Activated effector memory CD4-positive, alpha-beta T cell treated with anti-CD3 and anti-CD28 coated beads, Interleukin-2, amount 50 U/mL, for 16 hours (primary cell): ENCODE results near the gene GALNT9.

Source experiments
- DNase-seq: peaks from one replicate; pipeline ENCODE4 v3.0.0-alpha.2; 2020

Gene GALNT9

DNA sequence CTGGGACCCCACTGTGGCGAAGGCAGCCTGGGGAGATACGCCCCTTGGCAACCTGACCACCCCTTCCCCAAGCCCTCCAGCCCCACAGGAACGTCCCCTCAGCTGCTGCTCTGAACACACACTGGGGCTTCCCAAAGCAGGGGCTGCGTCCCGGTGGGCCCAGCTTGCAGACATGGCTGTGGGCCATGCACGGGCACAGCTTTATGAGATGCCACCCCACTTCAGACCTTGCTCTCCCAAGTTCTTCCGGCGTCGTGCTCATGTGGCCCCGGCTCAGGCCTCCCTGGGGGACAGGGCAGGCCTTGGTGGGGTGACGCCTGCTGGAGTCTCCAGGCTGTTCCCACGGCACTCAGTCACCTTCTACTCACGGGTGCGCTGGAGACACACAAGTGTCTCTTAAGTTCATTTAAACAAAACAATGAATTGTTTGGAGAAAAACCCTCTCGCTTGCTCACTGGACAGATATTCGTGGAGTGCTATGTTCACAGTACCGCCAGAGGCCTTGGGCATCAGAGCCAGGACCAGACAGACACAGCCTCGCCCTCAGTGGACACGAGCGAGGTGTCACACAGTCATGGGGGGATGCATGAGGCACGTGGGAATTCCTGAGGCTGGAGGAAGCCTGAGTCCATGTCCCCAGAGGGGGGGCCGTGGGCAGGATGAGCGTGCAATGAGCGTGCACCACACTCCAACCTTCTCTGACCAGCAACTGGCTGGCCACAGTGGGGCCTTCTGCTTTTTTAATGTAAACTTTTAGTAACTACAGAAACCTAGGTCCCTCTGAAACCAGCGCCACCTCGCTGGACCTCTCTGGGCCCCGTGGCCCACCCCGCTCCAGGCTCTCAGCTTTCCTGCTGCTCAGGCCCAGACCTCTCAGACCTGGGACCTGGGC, 4.3 kb downstream of the GALNT9 start:
- no peak for DNase-seq

DNA sequence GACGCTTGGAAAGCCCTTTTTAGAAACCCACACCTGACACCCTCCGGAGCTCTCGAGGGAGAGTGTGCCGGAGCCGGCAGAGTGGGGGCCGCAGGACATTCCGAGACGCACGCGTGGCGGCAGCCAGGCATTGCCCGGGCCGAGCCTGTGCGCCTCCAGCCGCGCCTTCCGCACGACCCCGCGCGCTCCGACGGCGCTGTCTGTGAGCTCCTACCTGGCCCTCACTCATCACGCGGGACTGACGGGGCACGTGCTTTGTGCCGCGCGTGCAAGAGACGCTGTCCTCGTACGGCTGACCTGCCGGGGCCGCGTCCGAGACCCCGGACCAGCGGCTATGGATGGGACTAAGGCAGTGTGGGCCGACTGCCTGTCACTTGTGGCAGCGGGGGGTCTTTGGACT, 5.2 kb downstream of the GALNT9 start:
- no peak for DNase-seq

DNA sequence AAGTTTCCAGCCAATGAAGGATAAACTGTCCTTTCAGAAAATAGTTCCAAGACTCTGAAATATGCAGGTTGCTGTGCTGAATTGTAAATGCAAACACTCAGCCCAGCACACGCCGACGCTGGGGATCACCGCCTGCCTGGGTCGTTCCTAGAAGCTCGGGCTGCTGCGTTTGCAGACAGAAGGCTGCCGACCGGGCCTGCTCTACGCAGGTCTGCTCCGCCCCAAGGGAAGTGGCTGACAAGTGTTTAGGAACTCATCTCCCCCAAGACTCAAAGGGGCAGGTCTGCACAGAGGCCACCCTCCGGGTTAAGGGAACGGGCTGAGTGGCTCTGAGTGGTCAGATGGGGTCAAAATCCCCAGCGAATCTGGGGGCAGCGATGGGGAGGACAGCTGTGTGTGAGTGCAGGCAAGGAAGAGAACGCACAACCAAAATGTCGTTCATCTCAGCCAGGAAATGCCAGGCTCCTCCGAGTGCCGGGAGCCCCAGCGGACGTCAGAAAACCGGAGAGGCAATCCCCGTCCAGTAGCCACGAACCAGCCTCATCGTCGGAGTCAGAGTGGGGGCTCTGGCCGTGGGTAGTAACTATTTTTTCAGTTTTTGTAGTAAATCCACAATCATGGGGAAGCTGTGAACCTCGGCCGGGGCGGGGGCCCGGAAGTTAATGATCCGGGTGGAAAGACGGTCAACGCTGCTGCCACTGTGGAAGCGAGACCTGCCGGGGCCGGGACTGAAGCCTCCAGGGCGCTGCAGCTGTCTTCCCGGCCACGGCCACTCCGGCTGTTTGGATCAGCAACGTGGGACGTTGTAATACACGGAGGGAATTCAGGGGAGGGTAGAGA, 6.0 kb downstream of the GALNT9 start:
- no peak for DNase-seq

DNA sequence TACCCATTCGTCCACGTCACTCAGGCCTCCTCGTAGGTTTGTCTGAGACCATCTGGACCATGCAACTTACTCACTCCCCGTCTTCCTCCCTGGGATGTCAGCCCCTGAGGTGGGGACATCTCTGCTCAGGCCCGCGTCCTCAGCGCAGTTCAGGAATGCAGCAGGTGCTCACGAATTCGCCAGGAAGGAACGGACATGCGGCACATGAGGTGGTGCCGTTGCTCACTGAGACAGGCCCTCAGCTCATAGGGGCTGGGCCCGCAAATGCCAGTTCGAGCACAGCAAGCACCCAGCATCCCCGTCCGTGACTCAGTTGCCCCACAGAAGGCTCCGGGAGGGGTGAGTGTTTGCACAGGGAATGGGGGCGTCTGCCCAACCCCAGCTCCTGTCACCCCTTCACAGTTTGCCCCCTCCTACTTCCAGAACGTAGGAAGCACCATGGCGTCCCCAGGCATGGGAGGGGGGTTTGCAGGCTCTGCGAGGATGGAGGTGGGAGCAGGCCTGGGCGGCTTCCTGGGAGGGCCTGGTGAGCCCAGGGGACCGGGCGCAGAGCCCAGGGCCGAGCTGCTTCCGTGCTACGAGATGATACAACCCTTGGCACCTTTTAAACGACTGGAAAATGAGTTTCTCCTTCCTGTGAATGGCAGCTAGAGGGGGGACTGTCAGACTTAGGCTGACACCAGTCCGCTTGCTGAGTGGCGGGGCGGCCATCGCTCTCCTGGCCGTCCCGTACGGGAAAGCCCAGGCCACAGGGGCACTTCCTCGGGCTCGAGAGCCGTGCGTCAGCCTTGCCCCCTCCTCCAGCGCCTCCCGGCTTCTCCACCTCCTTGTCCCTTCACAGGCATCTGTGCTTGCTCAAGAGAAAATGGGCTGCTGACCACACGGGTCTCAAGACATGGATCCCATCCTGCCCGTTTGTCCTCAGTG, 6.9 kb downstream of the GALNT9 start:
- no peak for DNase-seq

DNA sequence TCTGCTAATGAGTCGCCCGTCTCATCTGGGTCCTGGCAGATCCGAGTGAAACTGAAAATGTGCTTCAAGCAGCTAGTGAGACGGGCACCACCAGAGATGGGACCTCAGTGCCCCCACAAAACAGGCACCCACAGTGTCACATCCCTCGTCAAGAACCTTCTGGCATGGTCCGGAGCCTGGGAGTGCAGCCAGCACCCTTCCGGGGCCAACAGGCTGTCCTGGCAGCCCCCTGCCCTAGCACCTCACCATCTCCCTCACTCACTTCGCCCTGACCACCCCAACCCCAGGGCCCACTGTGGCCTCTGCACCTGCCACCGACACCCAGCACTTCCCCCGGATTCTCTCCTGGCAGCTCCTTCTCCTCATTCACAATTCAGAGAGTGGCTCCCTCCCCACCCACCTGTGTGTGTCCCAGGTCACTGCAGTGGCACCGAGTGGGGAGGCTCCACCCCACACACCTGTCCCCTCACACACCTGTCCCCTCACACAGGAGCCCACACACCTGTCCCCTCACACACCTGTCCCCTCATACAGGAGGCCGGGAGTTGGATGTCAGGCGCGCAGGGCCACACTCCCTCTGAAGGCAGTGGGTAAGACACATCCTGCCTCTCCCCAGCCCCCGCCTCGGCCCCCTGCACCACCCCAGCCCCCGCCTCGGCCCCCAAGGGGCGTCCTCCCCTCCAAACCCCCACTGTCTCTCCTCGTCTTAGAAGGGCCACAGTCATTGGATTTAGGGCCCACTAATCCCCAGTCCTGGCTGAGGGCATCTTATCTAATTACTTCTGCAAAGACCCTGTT, 7.9 kb downstream of the GALNT9 start:
- DNase-seq: no peak

DNA sequence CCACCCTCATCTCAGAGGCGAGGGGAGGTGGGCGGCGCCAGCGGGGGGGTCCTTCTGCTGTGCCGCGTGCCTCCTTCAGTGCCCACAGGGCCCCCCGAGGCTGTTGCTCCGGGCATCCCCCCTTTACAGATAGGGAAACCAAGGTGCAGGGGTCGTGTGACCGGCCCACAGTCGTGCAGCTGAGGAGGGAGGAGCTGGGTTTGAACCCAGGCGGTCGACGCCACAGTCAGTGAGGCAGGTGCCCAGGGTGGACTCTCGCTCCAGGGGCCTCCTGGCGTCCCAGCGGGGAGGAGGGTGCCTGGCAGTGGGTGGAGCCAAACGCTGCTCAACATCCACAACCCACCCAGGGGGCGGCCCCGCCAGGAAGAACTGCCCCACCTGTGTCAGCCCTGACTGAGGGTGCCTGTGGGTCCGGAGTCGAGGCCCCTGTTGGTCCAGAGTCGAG, 8.6 kb downstream of the GALNT9 start:
- DNase-seq: no peak

DNA sequence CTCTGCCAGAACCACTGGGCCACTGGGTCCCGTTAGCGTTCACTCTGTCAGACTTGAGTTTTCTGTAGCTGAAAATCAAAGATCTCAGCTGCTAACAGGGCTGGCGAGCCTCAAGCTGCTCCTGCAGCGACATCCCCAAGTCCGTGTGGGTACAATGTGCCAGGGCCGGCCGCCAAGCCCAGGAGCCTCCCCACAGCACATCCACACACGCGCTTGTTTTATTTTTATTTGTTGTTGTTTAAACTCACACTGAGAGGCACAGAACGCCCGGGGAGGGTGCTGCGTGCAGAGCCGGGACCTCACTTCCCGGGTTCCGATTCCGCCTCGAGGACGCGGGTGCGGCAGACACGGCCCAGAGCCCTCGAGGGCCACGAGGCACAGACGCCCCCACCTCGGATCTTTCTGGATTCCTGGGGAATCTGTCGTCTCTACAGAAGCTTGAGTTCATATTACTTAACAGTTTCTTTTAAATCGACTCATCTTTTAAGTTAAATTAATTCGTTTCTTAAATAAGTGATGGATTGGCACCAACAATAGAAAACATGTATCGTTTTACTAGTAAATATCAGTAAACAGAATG, 9.3 kb downstream of the GALNT9 start:
- DNase-seq: no peak

DNA sequence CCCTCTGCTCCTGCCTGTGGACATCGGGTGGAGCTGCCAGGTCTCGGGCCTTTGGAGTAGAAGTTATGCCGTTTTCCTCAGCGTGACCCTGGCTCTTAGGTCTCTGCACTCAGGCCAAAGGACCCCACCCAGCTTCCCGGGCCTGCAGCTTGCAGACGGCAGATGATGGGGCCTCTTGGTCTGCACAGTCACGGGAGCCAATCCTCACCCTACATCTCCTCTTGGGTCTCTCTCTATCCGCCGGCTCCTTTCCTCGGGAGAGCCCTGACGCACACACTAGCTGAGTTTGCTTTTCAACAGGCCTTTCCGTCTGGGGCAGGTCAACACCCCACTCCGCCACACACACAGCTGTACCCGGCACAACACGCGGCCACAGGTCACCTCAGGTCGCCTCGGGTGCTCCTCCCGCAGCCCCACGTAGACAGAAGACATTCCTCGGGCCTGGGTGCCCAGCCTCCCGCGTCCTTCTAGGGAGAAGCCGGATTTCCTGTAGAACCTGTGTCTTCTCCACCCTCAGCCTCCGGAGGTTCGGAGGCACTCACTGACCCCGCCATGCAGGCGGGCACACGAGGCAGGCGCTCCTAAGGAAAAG, 9.9 kb downstream of the GALNT9 start:
- no peak for DNase-seq

DNA sequence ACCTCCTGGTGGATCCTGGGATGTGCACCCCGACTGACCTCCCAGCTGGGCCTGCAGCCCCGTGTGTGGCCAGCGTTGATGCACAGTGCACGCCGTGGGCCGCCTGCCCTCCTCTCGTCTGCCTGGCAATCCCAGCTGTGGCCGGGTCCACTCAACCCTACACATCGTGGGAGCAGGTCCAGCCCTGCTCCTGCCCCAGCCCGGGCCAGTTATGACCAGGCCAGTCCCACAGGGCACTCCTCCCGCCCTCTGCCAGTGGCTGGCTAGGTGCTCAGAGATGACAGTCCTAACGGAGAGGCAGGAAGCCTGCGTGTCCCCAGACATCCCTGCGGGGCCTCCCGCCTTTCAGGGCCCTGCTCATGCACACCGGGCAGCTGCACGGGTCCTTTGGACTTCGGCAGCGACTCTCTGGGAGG, 10.8 kb downstream of the GALNT9 start:
- DNase-seq: no peak

DNA sequence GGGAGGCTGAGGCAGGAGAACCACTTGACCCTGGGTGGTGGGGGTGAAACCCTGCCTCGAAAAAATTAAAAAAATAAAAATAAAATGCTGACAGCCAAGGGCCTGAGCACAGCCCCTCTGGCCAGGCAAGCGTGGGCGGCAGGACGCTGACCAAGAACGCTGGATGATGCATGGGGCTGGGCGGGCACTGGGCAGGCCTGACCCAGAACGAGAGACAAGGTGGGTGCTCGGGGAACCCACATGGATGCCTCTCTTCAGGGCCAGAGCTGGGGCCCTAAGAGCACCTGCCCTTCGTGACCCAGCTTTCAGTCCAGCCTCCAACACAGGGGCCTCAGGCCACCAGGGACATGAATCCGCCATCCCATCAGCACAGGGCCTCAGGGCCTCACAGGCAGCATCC, 11.3 kb downstream of the GALNT9 start:
- DNase-seq: no peak

DNA sequence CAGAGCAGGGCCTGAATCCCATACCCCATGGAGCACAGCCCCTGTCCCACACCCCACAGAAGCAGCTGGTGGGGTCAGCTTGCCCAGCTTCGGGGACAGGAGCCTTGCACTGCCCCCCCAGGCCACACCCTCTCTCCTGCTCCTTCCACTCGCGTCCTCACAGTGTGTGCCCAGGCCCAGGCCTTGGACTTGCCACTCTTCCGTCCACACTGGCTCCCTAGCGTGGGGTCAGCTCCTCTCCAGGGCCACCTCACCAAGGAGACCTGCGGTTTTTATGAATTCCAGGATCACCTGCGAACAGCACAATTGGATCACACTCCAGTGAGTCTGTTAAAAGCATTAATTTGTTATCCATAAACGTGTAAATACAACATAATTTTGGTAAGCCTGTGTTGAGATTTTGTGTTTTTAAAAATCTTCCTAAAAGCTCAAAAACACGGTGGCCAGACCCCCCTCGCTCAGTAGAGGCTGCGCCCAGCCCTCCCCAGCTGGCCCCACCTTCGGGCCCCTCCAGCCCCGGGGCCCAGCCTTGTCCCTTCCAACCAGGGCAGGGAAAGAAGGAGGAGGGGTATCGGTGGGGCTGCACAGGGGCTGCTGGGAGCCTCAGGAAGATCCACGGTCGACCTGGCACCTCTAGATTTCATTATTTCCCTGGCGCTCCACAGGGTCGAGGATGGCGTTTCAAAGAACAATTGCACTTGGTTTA, 12.0 kb downstream of the GALNT9 start:
- DNase-seq: no peak

DNA sequence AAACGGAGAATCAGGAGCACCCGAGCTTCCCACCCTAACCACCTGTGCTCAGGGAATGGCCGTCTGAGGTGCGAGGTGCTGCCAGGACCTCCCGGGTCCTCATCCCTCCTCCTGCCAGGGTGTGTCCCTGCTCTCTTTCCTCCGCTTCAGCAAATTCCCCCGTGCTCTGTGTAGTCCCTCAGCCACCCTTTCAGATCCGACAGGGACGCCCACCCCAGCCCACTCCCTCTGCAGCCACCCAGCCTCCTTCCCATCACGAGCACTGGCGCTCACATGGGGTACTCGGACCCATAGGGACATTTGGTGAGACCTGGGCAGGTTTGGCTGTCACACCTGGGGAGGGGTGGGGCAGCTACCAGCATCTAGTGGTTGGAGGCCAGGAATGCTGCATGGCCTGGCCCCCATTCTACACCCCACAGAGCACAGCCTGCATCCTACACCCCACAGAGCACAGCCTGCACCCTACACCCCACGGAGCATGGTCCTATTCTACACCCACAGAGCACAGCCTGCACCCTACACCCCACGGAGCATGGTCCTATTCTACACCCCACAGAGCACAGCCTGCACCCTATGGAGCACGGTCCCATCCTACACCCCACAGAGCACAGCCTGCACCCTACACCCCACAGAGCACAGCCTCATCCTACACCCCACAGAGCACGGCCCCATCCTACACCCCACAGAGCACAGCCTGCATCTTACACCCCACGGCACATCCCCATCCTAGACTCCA, 12.7 kb downstream of the GALNT9 start:
- no peak for DNase-seq

DNA sequence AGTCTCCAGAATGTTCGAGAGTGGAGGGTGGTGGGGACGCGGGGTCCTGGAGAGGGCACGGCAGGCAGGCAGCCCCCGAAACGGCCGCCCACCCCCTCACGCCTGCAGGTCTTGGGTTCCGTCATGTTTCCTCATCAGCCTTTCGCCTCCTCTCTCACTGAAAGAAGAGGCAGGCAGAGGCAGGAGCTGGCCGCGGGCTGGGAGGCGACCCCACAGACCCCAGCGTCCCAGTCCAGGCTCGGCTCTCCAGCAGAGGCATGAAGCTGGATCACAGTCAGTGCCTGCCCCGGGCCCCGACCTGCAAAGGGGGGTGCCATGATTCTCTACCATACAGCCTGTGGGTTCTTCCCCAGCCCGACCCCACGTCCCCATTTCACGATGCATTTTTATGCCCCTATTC, 13.4 kb downstream of the GALNT9 start:
- no peak for DNase-seq

DNA sequence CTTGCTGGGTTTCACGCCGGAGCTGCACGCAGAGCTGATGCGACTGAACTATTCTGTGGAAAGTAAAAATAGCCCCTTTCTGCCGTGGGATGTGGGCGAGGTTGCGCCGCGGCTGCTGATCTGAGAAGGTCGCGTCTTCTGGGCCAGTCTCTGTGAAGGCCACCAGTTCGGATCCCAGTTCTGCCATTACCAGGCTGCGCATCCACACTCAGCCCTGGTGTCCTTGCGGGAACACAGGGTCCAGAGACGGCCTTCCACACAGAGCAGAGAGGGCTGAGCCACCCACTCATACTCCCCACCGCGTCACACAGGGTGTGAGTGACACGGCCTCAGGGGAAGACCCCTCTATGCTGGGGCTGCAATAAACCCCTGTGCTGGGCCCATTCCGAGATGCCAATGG, 13.9 kb downstream of the GALNT9 start:
- DNase-seq: no peak

DNA sequence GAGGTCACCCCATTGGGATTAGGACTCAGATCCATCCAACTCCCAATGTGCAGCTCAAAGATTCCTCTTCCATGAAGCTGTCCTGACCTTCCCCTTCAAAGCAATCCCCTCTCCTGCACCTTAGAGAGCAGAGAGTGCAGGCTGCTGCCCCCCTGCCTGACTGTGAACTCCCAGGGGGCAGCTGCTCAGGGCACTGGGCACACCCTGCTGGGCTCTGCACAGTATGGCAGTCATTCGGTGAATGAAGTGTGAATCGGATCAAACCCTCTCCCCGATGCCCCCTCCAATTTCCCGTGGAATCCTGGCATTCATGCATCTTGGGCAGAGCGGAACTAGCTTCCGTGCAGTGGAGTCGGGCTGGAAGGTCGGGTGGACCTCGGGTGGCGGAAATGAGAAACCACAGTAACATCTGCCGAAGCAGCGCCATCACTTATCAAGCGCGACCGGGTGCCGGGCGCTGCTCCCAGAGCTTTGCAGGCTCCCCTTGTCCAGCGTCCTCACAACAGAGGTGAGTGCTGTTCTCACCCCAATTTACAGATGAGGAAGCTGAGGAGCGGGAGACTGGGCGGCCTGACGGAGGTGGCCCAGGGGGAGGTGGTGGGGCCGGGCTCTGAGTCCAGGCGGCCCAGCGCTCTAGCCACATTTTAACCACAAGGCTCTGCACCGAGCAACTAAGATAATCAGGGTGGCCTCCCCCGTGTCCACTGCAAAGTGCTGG, 14.7 kb downstream of the GALNT9 start:
- no peak for DNase-seq

DNA sequence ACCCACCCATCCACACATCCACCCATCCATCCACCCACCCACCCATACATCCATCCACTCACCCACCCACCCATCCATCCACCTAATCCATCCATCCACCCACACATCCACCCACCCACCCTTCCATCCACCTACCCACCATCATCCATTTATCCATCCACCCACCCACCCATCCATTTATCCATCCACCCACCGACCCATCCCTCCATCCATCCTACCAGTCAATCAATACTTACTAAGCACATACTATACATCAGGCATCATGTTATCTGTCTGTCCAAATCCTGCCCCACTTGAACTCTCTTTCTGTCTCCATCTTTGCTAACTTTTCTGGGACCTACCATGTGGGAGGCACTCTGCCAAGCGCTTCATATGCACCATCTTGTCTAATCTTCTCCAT, 15.4 kb downstream of the GALNT9 start:
- no peak for DNase-seq

DNA sequence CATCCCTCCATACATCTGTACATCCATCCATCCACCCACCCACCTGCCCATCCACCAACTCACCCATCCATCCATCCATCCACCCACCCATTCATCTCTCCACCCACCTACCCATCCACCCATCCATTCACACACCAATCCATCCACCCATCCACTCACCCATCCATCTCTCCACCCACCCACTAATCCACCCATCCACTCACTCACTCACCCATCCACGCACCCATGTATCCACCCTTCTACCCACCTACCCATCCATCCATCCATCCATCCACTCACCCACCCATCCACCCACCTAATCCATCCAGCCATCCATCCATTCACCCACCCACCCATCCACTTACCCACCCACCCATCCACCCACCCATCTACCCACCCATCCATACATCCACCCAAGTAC, 16.2 kb downstream of the GALNT9 start:
- DNase-seq: no peak

DNA sequence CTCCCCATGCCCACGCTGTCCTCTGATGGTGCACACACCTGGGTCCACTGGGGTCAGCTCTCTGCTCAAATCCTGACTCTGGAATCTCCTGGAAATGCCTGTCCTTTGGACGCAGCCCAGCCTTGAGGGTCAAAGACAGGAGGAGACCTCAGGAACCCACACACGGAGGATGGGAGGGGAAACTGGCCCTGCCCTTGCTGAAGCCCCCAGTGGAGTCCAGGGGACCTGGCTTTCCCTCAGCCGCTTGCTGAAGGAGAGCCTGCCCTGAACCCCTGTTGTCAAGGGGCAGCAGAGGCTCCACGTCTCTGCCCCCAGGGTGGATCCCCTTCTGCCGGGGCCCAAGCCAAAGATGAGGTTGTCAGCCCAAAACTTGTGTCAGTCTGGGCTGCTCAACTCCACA, 16.9 kb downstream of the GALNT9 start:
- DNase-seq: no peak
